K562 (cell line): ENCODE measurements around the gene RASIP1. TPM values are rescaled to one million over a fixed set of nuclear protein-coding genes. Genes with fewer than 3 reads are reported as not detected.

Experiments
- CHCHD3 ChIP-seq: fragments of 250-450 bp; sonication (Bioruptor Pico); IDR thresholded peaks from 2 replicates; pipeline ENCODE4 v2.1.2; 2022; ENCODE audit warnings: mild to moderate bottlenecking
- CUX1 ChIP-seq: fragments of 200-800 bp; sonication (Bioruptor generic); IDR thresholded peaks from 2 replicates; pipeline ENCODE4 v1.6.1; 2016; ENCODE audit warnings: missing genetic modification characterization, missing compliant biosample characterization
- FOXP4 ChIP-seq: sonication (generic); formaldehyde crosslinking; IDR thresholded peaks from 2 replicates; pipeline ENCODE4 v1.8.0; 2022; ENCODE audit warnings: mild to moderate bottlenecking, missing genetic modification reagents, borderline replicate concordance
- KLF1 ChIP-seq: fragments of 450-650 bp; IDR thresholded peaks from 2 replicates; pipeline ENCODE4 v1.6.1; 2016; ENCODE audit warnings: missing genetic modification characterization, missing compliant biosample characterization
- KLF10 ChIP-seq: fragments of 250-450 bp; sonication (Bioruptor Pico); IDR thresholded peaks from 2 replicates; pipeline ENCODE4 v1.6.1; 2021; ENCODE audit warnings: matching md5 sums
- MAFF ChIP-seq: IDR thresholded peaks from 2 replicates; pipeline ENCODE4 v1.6.1; 2012; ENCODE audit warnings: low read length, improper control_type of control experiment
- ZBTB40 ChIP-seq, 2 experiments: fragments of 450-650 bp in 1 of 2; sonication (generic) in 1 of 2; formaldehyde crosslinking in 1 of 2; IDR thresholded peaks; 2 replicates each; pipeline versions ENCODE4 v1.7.1 to v1.9.0; 2016 to 2022; ENCODE audit warnings: inconsistent platforms in 1 of 2, mild to moderate bottlenecking in 1 of 2, missing genetic modification reagents in 1 of 2
- ZNF239 ChIP-seq: fragments of 250-450 bp; sonication (Bioruptor Pico); IDR thresholded peaks from 2 replicates; pipeline ENCODE4 v1.4.0; 2020; ENCODE audit warnings: mild to moderate bottlenecking
- polyA plus RNA-seq, 8 experiments: library from polyadenylated mRNA; depleted of rRNA in 4 of 8; stranded (reverse) in 5 of 8; unstranded in 3 of 8; fragments of >200 nt; fragmentation: Nextera tagmentation in 2 of 8; fragmentation: Illumina TruSeq in 1 of 8; extraction: Ambion mirVana in 2 of 8; extraction: Trizol in 1 of 8; gene quantifications; 2 replicates each; pipeline versions ENCODE4 v1.2.1 to v1.2.3, GENCODE V29; 2011 to 2014; ENCODE audit warnings: inconsistent platforms in 1 of 8, missing spikeins in 1 of 8
- total RNA-seq, 7 experiments: library from RNA; depleted of rRNA in 6 of 7; stranded (reverse); fragments of >200 nt in 6 of 7; fragmentation: Illumina TruSeq in 2 of 7; extraction: Trizol in 2 of 7; gene quantifications; 2 replicates each; pipeline versions ENCODE4 v1.2.1 to v1.2.3, GENCODE V29; 2011 to 2021; ENCODE audit warnings: low replicate concordance in 1 of 7

Gene RASIP1
- total and polyA plus RNA-seq, 9 of the 15 experiments (the other 6 are each of a cell fraction or from before 2014, with no cell fraction given) = 0.20 to 4.7 (median 1.5) TPM

- TF ChIP-seq FOXP4 (no peak), KLF10 (CRISPR knock-in tag) (no peak), KLF1 (tag) (no peak), CUX1 (CRISPR knock-in tag) (no peak), CHCHD3 (no peak), ZBTB40 (IDR thresholded peaks at IDR 0.05) (peak; percentile 89), ZBTB40 (CRISPR knock-in tag; IDR thresholded peaks at IDR 0.05) (no peak), ZNF239 (CRISPR knock-in tag) (no peak), MAFF (no peak)
Measured at GRCh38 chr19:48724796-48725753, 15.3 kb downstream of the RASIP1 start (continued).
